ENCODE results near the gene XXYLT1. TPM values are rescaled to one million over a fixed set of nuclear protein-coding genes. Genes with fewer than 3 reads are reported as not detected.
A peak's percentile ranks its signal among the peaks of the same experiment; 100 is the strongest.

XXYLT1 gene
- total and polyA plus RNA-seq, 9 of the 15 experiments (the other 6 are each of a cell fraction or from before 2014, with no cell fraction given): 1.9 to 18.9 (median 15.0) TPM

DNA sequence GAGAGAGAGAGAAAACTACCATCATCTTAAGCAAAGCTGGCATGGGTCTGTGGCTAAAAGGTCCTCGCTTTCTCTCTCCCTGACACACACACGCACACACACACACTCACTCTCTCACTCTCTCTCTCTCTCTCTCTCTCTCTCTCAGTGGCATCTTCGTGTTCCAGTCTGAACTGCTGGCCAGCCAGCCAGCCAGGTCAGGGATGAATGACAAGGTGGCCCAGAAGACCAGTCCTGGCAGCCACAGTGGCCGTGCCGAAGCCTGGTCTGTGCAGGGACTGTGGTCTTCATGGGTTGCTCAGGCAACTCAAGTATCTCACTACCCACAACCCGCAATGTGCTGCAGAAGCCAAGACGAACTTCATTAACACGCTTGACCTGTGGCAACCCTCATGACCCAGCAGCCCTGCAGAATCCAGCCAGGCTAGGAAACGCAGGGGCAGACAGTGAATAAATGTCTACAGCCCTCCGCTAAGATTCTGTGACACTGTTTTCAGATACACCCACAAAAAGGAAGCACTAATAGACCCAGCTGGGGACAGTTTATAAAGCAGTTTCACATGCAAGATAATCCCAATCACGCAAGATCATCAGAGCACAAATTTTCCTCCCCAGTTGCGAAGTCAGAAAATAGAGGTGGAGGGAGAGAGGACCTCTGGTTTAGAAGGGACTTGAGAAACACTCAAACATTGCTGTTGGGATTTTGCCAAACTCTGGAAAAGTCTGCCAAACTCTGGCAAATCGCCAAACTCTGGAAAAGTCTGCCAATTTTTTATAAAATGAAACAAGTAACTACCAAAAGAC is 66.4 kb downstream of the XXYLT1 start (continued):
- TF ChIP-seq, protein P1, sequence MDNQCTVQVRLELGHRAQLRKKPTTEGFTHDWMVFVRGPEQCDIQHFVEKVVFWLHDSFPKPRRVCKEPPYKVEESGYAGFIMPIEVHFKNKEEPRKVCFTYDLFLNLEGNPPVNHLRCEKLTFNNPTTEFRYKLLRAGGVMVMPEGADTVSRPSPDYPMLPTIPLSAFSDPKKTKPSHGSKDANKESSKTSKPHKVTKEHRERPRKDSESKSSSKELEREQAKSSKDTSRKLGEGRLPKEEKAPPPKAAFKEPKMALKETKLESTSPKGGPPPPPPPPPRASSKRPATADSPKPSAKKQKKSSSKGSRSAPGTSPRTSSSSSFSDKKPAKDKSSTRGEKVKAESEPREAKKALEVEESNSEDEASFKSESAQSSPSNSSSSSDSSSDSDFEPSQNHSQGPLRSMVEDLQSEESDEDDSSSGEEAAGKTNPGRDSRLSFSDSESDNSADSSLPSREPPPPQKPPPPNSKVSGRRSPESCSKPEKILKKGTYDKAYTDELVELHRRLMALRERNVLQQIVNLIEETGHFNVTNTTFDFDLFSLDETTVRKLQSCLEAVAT (IDR thresholded peaks at IDR 0.05): 0 out of 4 replicates have a peak, but pooled peaks of 1 of the 2 experiments have one; percentile 41
- TF ChIP-seq GATAD2A (IDR thresholded peaks at IDR 0.05) (peak; percentile 78; the same call in 1 of the 2 replicates), FOXK1 (CRISPR knock-in tag; IDR thresholded peaks at IDR 0.05; ENCODE audit: borderline replicate concordance) (no peak)

DNA sequence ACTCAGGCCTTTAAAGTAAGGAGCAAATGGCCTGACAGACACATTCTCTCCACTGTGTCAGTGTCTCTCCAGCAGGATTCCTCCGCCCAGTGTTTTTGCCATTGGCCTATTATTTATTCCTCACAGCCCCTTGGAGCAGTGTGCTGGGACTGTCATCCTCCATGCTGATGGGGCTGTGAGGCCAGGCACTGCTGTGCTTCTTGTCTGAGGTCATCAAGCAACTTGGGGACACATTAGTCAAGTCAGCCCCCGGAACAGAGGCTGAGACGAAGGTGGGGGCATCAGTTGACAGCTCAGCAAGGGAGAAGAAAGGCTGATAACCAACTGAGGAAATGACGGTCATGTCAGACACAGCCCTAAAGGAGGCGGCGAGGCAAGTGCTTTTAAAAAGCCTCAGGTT is 67.4 kb downstream of the XXYLT1 start:
- in situ Hi-C loops (cut with MboI) (no loop called here), intact Hi-C loops (cut with micrococcal nuclease) (loop anchor here (2.0 kb wide), 1 partner anchor 53 kb away; no protein-coding TSS in a partner anchor)
- no peaks in the 10 kb centered on the region for H3K27me3 ChIP-seq (ENCODE audit: control insufficient read depth in 2 of 2, insufficient read depth in 2 of 2, low read length in 2 of 2)
- peak overlapping the region; percentile 26; the same call in 1 of the 2 replicates for H3K4me2 ChIP-seq (ENCODE audit: insufficient read depth, low read length)
- ATAC-seq: peak; percentile 70
- no peaks in the 10 kb centered on the region; the same call in 2 of the 3 replicates for H3K36me3 ChIP-seq (ENCODE audit: control insufficient read depth, insufficient read depth, low read length)
- H3K27ac ChIP-seq (ENCODE audit: extremely low read depth, low read depth, low read length): peak overlapping the region; percentile 67; the same call in 2 of the 3 replicates
- ChIA-PET POLR2A (interaction anchor here (2.8 kb wide), 1 partner anchor 8 kb away, joined by 11 read pairs; no protein-coding TSS in a partner anchor), CTCF (ENCODE audit: low intra/inter-chr PET ratio) (interaction anchor here (0.5 kb wide), 1 partner anchor 77 kb away, joined by 3 read pairs; no protein-coding TSS in a partner anchor)
- peak overlapping the region; percentile 62 for H2AFZ ChIP-seq (ENCODE audit: low read depth, low read length)
- WGBS (ENCODE audit: insufficient coverage, low coverage, missing lambda C conversion rate): 24% methylated on average over 6 of the region's 6 CpGs
- DNase-seq (ENCODE audit: extremely low read depth in 1 of 4, low spot score in 3 of 4): peak in 2 of 4 experiments; percentile 46 to 79
- peaks cover 19% of the 10 kb centered on the region; the same call in 2 of the 3 replicates for H3K79me2 ChIP-seq (ENCODE audit: control insufficient read depth, insufficient read depth, low read length)
- FAIRE-seq: peak; percentile 87
- H3K9me1 ChIP-seq (ENCODE audit: control insufficient read depth, insufficient read depth, low read length): no peaks in the 10 kb centered on the region
- H3K9ac ChIP-seq (ENCODE audit: insufficient read depth in 1 of 2, low read depth in 2 of 2, low read length in 2 of 2): peak overlapping the region; percentile 35 to 70; a peak in 2 of 4 replicates
- no peak overlapping the region for H3K4me3 ChIP-seq
- no TSS peak for BruUV-seq (replicated peaks)
- no peaks in the 10 kb centered on the region for H3K9me3 ChIP-seq (replicated peaks; ENCODE audit: control insufficient read depth, insufficient read depth, low read depth, low read length)
- peaks cover 28 to 32% of the 10 kb centered on the region in 2 experiments for H3K4me1 ChIP-seq (replicated peaks in 1 of 2; ENCODE audit: control insufficient read depth in 2 of 2, insufficient read depth in 2 of 2, low read length in 2 of 2)
- H4K20me1 ChIP-seq (replicated peaks; ENCODE audit: control insufficient read depth, insufficient read depth, low read length): no peaks in the 10 kb centered on the region
- TF ChIP-seq, protein P2, sequence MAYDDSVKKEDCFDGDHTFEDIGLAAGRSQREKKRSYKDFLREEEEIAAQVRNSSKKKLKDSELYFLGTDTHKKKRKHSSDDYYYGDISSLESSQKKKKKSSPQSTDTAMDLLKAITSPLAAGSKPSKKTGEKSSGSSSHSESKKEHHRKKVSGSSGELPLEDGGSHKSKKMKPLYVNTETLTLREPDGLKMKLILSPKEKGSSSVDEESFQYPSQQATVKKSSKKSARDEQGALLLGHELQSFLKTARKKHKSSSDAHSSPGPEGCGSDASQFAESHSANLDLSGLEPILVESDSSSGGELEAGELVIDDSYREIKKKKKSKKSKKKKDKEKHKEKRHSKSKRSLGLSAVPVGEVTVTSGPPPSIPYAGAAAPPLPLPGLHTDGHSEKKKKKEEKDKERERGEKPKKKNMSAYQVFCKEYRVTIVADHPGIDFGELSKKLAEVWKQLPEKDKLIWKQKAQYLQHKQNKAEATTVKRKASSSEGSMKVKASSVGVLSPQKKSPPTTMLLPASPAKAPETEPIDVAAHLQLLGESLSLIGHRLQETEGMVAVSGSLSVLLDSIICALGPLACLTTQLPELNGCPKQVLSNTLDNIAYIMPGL (CRISPR knock-in tag; IDR thresholded peaks at IDR 0.05): no peak
- TF ChIP-seq HNRNPUL1 (IDR thresholded peaks at IDR 0.05; ENCODE audit: low read length) (no peak), DNMT1 (IDR thresholded peaks at IDR 0.05) (no peak), ETV5 (CRISPR knock-in tag; IDR thresholded peaks at IDR 0.05; ENCODE audit: low read depth) (peak; percentile 47; the same call in 1 of the 2 replicates), ATF7 (IDR thresholded peaks at IDR 0.05) (peak; percentile 33; the same call in 1 of the 2 replicates), ATF1 (CRISPR knock-in tag; IDR thresholded peaks at IDR 0.05) (no peak), ATF1 (tag; IDR thresholded peaks at IDR 0.05) (no peak), ZNF696 (CRISPR knock-in tag; conservative IDR thresholded peaks at IDR 0.05) (no peak), ZNF695 (CRISPR knock-in tag; IDR thresholded peaks at IDR 0.05) (no peak)
- TF ChIP-seq, protein P3, sequence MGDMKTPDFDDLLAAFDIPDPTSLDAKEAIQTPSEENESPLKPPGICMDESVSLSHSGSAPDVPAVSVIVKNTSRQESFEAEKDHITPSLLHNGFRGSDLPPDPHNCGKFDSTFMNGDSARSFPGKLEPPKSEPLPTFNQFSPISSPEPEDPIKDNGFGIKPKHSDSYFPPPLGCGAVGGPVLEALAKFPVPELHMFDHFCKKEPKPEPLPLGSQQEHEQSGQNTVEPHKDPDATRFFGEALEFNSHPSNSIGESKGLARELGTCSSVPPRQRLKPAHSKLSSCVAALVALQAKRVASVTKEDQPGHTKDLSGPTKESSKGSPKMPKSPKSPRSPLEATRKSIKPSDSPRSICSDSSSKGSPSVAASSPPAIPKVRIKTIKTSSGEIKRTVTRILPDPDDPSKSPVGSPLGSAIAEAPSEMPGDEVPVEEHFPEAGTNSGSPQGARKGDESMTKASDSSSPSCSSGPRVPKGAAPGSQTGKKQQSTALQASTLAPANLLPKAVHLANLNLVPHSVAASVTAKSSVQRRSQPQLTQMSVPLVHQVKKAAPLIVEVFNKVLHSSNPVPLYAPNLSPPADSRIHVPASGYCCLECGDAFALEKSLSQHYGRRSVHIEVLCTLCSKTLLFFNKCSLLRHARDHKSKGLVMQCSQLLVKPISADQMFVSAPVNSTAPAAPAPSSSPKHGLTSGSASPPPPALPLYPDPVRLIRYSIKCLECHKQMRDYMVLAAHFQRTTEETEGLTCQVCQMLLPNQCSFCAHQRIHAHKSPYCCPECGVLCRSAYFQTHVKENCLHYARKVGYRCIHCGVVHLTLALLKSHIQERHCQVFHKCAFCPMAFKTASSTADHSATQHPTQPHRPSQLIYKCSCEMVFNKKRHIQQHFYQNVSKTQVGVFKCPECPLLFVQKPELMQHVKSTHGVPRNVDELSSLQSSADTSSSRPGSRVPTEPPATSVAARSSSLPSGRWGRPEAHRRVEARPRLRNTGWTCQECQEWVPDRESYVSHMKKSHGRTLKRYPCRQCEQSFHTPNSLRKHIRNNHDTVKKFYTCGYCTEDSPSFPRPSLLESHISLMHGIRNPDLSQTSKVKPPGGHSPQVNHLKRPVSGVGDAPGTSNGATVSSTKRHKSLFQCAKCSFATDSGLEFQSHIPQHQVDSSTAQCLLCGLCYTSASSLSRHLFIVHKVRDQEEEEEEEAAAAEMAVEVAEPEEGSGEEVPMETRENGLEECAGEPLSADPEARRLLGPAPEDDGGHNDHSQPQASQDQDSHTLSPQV (IDR thresholded peaks at IDR 0.05): peak; percentile 71

Data from K562 (cell line).